Adipocyte (in vitro differentiated cells): ENCODE data around the gene PBOV1.

Source experiments
- DNase-seq: peaks from one replicate; pipeline ENCODE4 v3.0.0-alpha.2; 2015; ENCODE audit warnings: low read depth
- H3K27me3 ChIP-seq: replicated peaks from 2 replicates; pipeline ENCODE4 v1.7.0; 2013; ENCODE audit warnings: mild to moderate bottlenecking, low read length, moderate library complexity; ENCODE audit not compliant: control insufficient read depth, insufficient read depth
- H3K36me3 ChIP-seq: 2 replicates; pipeline ENCODE4 v1.7.0; 2013; ENCODE audit warnings: low read length, mild to moderate bottlenecking, moderate library complexity; ENCODE audit not compliant: control insufficient read depth, insufficient read depth, severe bottlenecking
- H3K4me1 ChIP-seq: 2 replicates; pipeline ENCODE4 v1.7.0; 2013; ENCODE audit warnings: mild to moderate bottlenecking, low read length, moderate library complexity; ENCODE audit not compliant: control insufficient read depth, insufficient read depth
- H3K4me3 ChIP-seq: 2 replicates; pipeline ENCODE4 v1.7.0; 2013; ENCODE audit warnings: mild to moderate bottlenecking, low read length, moderate library complexity
- H3K9ac ChIP-seq: 2 replicates; pipeline ENCODE4 v1.7.0; 2013; ENCODE audit warnings: mild to moderate bottlenecking, low read length, moderate library complexity
- H3K9me3 ChIP-seq: 2 replicates; pipeline ENCODE4 v1.7.0; 2013; ENCODE audit warnings: mild to moderate bottlenecking, low read length, moderate library complexity; ENCODE audit not compliant: control insufficient read depth

Gene PBOV1

GRCh38 chr6:138218449-138218848 is at the start of gene PBOV1:
PBOV1 (minus strand) TSS chr6:138218491; CDS start chr6:138218395, 96 bp downstream.
- Histone ChIP-seq H3K4me1 (peaks cover 9% of the 10 kb centered on the region), H3K9me3 (no peaks in the 10 kb centered on the region), H3K27me3 (peaks cover 17% of the 10 kb centered on the region), H3K9ac (no peak within 1 kb of the TSS), H3K36me3 (no peaks in the 10 kb centered on the region), H3K4me3 (no peak within 1 kb of the TSS)
- no peak for DNase-seq

GRCh38 chr6:138266095-138266494 is 47.8 kb upstream of the PBOV1 start:
- H3K36me3 ChIP-seq, result no peaks in the 10 kb centered on the region
- no peak for DNase-seq
- no peak overlapping the region for H3K9ac ChIP-seq
- H3K27me3 ChIP-seq, result peaks cover 26% of the 10 kb centered on the region
- H3K9me3 ChIP-seq, result no peaks in the 10 kb centered on the region
- H3K4me1 ChIP-seq, result no peaks in the 10 kb centered on the region
- H3K4me3 ChIP-seq, result no peak overlapping the region

- no peak overlapping the region for H3K4me3 ChIP-seq
- no peaks in the 10 kb centered on the region for H3K4me1 ChIP-seq
- H3K9ac ChIP-seq, result no peak overlapping the region
- H3K27me3 ChIP-seq, result peaks cover 19% of the 10 kb centered on the region
- H3K36me3 ChIP-seq, result no peaks in the 10 kb centered on the region
- no peak for DNase-seq
- no peaks in the 10 kb centered on the region for H3K9me3 ChIP-seq
These were observed 46.1 kb upstream of the PBOV1 start for GRCh38 chr6:138264372-138264880.

GRCh38 chr6:138263963-138264362 is 45.7 kb upstream of the PBOV1 start:
- Histone ChIP-seq H3K9me3 (no peaks in the 10 kb centered on the region), H3K27me3 (peaks cover 15% of the 10 kb centered on the region), H3K9ac (no peak overlapping the region), H3K36me3 (no peaks in the 10 kb centered on the region), H3K4me3 (no peak overlapping the region), H3K4me1 (no peaks in the 10 kb centered on the region)
- DNase-seq, result no peak

GRCh38 chr6:138261116-138261780 is 43.0 kb upstream of the PBOV1 start:
- H3K4me1 ChIP-seq, result no peaks in the 10 kb centered on the region
- no peaks in the 10 kb centered on the region for H3K9me3 ChIP-seq
- no peak overlapping the region for H3K4me3 ChIP-seq
- no peak overlapping the region for H3K9ac ChIP-seq
- DNase-seq, result no peak
- H3K27me3 ChIP-seq, result peaks cover 12% of the 10 kb centered on the region
- H3K36me3 ChIP-seq, result no peaks in the 10 kb centered on the region

GRCh38 chr6:138258991-138259390 is 40.7 kb upstream of the PBOV1 start:
- Histone ChIP-seq H3K4me3 (no peak overlapping the region), H3K4me1 (no peaks in the 10 kb centered on the region), H3K9me3 (no peaks in the 10 kb centered on the region), H3K36me3 (no peaks in the 10 kb centered on the region), H3K9ac (no peak overlapping the region), H3K27me3 (peaks cover 10% of the 10 kb centered on the region)
- no peak for DNase-seq

GRCh38 chr6:138258197-138258596 is 39.9 kb upstream of the PBOV1 start:
- Histone ChIP-seq H3K27me3 (peaks cover 10% of the 10 kb centered on the region), H3K9me3 (no peaks in the 10 kb centered on the region), H3K36me3 (no peaks in the 10 kb centered on the region), H3K9ac (no peak overlapping the region), H3K4me1 (no peaks in the 10 kb centered on the region), H3K4me3 (no peak overlapping the region)
- DNase-seq, result no peak

GRCh38 chr6:138257638-138258040 is 39.3 kb upstream of the PBOV1 start:
- no peak overlapping the region for H3K9ac ChIP-seq
- peaks cover 10% of the 10 kb centered on the region for H3K27me3 ChIP-seq
- no peaks in the 10 kb centered on the region for H3K4me1 ChIP-seq
- H3K4me3 ChIP-seq, result no peak overlapping the region
- H3K36me3 ChIP-seq, result no peaks in the 10 kb centered on the region
- no peaks in the 10 kb centered on the region for H3K9me3 ChIP-seq
- no peak for DNase-seq

- no peaks in the 10 kb centered on the region for H3K36me3 ChIP-seq
- H3K9me3 ChIP-seq, result no peaks in the 10 kb centered on the region
- DNase-seq, result no peak
- H3K4me1 ChIP-seq, result peaks cover 12% of the 10 kb centered on the region
- H3K27me3 ChIP-seq, result peaks cover 6% of the 10 kb centered on the region
- no peak overlapping the region for H3K9ac ChIP-seq
- H3K4me3 ChIP-seq, result no peak overlapping the region
These were observed 37.2 kb upstream of the PBOV1 start for GRCh38 chr6:138255443-138255842.

GRCh38 chr6:138253731-138254130 is 35.4 kb upstream of the PBOV1 start:
- Histone ChIP-seq H3K9me3 (no peaks in the 10 kb centered on the region), H3K36me3 (no peaks in the 10 kb centered on the region), H3K4me1 (peaks cover 13% of the 10 kb centered on the region), H3K27me3 (peaks cover 3% of the 10 kb centered on the region), H3K9ac (no peak overlapping the region), H3K4me3 (no peak overlapping the region)
- no peak for DNase-seq

GRCh38 chr6:138250513-138251247 is 32.4 kb upstream of the PBOV1 start:
- Histone ChIP-seq H3K36me3 (no peaks in the 10 kb centered on the region), H3K9me3 (no peaks in the 10 kb centered on the region), H3K27me3 (no peaks in the 10 kb centered on the region), H3K4me3 (peak overlapping the region; percentile 69), H3K9ac (no peak overlapping the region), H3K4me1 (peaks cover 13% of the 10 kb centered on the region)
- DNase-seq, result peak; percentile 14
